Stimulated activated CD8-positive, alpha-beta memory T cell treated with anti-CD3 and anti-CD28 coated beads, Interleukin-12 subunit alpha, Interleukin-12 subunit beta, amount 100 ng/mL, for 1 hour (primary cell): ENCODE data around the gene ACOX2.
"Not testable (repeated sequence)": the region's sequence is repeated elsewhere in the genome, so short reads cannot be mapped to it uniquely, and the experiment has no call there.

Experiments used
- DNase-seq: peaks from one replicate; pipeline ENCODE4 v3.0.0-alpha.2; 2020; ENCODE audit warnings: low read depth

The ACOX2 gene

DNA sequence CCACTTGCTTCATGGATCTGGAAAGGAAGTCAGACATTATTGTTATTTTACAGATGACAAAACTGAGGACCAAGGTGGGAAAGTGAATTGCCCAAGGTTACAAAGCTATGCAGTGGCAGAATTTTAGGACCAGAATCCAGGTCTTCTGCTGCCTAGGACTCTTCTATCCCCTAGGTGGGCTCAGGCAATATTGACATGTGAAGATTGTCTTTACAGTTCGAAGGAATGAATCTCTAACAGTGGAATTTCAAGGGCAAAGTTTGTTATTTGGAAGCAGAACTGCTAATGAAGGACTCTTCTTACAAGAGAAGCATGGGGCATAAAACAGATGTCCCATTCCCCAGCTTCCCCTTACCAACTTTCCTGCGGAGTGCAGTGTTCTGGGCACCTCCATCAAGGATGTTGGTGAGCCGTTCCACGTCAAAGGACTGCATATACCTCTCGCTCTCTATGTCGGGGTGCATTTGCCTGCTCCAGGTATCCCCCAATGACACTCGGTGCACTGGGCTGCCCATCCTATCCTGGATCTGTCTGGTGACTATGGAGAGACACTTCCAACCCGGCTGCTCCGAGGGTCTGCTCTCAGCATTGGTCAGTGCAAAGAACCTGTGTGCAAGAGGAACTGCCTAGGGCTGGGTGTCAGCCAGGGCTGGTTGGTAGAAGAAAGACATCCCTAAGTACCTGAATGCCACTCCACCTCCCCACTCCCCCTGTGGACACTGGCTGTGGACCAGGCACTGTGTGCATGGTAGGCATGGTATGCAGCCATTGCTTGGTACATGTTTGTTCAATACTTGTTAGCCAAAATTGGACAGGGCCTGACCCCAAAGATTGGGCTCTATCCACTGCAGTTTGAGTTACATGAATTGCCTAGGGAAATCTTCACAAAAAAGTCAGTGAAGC is 2.1 kb downstream of the ACOX2 start:
- no peak for DNase-seq

- DNase-seq, result peak; percentile 62
Observed at GRCh38 chr3:58532794-58533220, 4.2 kb downstream of the ACOX2 start.

- DNase-seq, result no peak
Observed at GRCh38 chr3:58531956-58532355, 5.0 kb downstream of the ACOX2 start.

GRCh38 chr3:58531555-58531954 is 5.4 kb downstream of the ACOX2 start:
- DNase-seq, result no peak

- DNase-seq, result no peak
Observed at GRCh38 chr3:58530354-58530865, 6.6 kb downstream of the ACOX2 start.

GRCh38 chr3:58529516-58530353 is 7.3 kb downstream of the ACOX2 start:
- DNase-seq, result no peak

DNA sequence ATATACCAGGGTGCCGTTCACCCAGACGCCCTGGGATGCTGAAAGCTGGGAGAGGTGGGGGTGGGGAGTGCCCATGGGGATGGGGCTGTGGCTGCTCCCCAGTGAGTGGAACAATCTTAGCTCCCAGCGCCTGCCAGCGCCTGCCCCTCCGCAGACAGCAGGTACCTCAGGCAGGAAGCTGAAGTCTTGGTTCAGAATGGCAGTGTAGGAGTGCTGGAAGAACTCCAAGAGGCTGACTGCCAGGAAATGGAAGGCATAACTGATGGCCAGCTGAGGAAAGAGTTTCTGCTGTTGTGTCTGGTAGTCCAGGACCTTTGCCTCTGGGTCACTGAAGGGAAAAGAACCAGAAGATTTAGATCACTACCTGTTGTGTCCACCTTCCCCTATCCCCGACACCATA is 8.4 kb downstream of the ACOX2 start:
- no peak for DNase-seq

DNA sequence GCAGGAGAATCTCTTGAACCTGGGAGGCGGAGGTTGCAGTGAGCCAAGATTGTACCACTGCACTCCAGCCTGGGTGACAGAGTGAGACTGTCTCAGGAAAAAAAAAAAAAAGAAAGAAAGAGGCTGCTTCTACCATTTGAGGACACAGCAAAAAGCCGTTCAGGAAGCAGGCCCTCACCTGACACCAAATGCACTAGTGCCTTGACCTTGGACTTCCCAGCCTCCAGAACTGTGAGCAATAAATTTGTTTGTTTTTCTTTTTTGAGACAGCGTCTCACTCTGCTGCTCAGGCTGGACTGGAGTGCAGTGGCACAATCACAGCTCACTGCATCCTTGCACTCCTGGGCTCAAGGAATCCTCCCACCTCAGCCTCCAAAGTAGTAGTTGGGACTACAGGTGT is 9.6 kb downstream of the ACOX2 start:
- DNase-seq, result not testable (repeated sequence)

- no peak for DNase-seq
Observed at GRCh38 chr3:58526515-58526957, 10.5 kb downstream of the ACOX2 start.

GRCh38 chr3:58524326-58524888 is 12.6 kb downstream of the ACOX2 start:
- no peak for DNase-seq

DNA sequence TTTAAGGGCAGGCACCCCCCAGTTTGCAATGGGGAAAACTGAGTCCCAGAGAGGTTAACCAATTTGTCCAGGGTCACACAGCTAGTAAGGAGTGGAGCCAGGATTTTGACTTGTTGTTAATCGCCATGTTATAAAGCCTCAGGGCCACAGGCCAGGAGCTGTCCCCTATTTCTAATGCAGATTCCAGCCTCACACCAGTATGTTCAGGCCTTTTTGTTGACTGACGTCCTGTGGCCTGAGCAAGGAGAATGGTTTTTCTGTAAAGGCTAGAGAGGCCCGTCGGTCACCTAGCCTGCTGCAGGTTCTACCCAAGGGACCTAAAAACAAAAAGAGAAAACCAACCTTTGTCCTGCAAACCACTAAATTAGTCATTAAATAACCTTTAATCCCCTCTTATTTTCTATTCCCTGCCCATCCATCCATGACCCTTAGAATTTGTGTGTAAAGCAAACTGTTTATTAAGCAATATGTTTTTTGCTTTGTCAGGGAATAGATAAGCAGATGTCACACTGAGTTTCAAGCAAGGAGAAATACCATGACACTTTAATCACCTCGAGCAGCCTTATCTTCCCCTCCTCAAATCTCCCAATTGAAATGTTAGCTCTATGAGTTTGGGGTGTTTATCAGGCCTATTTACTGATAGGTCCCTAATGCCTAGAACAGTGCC is 14.1 kb downstream of the ACOX2 start:
- DNase-seq, result no peak

DNA sequence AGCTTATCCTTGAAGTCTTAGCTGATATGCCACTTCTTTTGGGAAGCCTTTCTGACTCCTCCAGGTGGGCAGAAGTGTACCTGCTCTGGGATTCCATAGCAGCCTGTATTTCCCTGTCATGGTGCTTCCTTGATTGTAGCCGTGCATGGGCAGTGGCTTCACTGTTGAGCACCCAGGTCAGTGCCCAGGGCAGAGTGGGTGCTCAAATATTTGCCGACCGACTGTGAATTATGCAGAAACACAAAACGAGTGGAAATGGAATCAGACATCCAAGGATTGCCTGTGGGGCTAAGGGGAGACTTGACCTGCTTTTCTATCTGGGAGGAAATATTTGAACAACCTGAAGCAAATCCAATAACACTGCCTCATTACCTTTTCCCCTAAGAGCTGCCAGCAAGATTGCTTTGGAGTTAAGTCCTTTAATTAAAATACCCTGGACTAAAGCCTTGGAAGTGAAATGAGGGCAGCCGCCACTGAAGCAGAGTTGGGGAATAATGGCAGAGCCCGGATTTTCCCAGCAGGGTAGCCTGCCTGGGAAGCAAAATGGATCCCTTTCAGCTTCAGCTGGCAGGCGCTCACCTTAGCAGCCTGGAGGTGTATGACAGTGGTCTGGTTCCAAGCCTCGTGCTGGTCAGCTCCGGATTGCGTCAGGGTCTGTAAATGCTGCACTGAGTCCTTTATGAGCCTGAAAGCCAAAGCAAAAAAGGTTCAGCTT is 14.9 kb downstream of the ACOX2 start:
- DNase-seq, result no peak

DNA sequence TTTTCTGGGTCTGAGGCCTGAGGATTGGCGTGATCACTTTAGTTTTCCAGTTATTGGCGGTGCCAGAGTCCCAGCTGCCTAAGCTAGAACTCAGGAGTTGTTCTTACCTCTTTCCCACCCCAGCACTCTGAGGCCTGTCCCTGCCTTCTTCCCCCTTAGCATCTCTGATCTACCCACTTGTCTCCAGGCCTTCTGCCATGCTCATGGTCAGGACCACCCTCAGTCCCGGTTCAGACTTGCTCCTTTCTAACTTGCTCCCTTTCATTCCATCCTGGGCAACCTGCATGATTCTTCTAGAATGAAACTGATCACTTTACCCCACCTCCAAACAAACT is 15.7 kb downstream of the ACOX2 start:
- no peak for DNase-seq

DNA sequence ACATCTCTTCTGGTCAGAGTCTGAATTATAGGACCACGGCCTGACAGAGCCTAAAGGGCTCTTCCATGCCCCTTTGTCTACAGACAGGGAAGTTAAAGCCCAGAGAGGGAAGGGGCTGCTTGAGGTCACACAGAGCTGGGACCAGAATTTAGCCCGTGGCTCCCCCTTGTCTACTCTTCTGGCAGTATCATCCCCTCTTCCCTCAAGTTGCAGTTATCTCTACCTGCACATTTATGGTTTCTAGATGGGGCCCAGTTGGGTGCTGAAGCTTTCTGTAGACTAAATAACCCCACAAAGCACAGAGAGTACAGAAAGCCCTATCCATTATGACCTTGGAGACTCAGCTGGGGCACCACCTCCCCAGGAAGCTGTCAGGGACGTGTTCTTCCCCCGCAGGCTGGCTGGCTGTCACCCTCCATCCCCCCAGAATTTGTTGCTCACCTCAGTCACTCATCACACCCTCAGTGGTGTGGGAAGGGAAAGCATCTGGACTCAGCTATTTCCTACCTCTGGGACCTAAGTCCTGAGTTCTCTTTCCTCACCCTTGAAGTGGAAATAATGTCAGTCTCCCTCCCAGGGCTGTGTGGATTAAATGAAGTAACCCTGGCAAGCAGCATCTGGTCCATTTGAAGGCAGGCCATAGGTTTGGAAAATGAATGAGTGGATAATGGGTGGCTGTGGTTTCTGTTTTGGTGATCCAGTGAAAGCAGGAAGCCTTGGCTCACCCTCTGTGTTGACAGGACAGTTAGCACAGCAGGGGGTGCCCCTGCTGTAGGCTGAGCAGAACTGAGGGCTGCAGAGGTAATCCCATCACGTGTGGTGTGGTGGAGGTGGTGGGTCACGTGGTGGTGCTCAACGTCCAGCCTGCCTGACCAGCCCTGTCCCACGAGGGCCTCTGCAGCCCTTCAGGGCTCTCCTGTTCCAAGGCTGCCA is 16.3 kb downstream of the ACOX2 start:
- DNase-seq, result no peak

- DNase-seq, result no peak
Observed at GRCh38 chr3:58519668-58520402, 17.2 kb downstream of the ACOX2 start.

DNA sequence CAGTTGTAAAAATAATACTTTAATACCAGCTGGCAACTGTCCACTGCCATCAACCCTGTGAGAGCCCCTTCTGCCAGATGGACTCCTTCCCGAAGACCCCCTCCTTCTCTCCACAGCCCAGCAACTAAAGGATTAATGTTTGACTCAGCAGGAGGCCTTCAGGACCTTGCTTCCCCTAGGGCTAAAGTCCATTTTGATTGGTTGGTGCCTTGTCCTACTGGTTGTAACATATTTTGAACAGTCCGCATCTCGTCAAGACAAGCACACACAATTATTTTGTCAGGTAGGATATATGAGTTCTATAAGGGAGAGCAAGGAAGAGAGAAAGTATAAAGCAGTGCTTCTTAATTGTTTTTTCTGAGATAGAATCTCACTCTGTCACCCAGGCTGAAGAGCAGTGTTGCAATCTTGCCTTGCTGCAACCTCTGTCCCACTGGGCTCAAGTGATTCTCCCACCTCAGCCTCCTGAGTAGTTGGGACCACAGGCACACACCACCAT is 18.6 kb downstream of the ACOX2 start:
- no peak for DNase-seq

GRCh38 chr3:58514405-58514804 is 22.6 kb downstream of the ACOX2 start:
- no peak for DNase-seq

GRCh38 chr3:58508437-58508836 is 28.6 kb downstream of the ACOX2 start:
- no peak for DNase-seq

DNA sequence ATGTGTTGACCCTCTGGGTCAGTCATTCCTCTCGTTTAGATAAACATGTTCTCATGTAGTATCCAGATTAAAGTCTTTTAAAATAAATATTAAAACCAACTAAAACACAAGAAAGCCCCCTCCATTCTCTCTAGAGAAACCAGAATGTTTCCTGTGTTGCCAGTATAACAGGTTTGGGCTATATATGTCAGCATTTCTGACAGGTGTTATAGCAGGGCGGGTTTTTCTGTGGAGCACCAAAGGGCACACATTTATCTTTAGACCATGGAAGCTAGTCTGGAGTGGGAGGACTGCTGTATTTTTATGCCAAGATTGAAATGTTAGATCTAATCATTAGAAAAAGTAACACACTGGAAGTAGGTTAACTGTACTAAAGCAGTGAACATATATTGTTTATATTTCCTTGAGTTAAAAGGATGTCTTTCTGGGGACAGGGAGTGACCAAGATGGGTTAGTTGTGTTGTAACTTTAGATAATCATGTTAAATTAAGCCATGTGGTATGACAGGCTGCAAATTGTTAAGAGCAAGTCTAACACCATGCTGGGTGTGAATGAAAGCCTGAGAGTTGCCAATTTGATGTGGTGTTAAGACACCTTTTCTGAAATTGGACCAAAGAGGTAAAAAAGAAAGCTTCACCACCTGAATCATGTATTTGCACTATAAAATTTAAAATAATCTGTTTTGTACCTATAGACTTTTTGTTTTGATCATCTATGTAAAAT is 29.5 kb downstream of the ACOX2 start:
- no peak for DNase-seq
